AG04450 (cell line): ENCODE results near the gene SH3RF3. TPM values are rescaled to one million over a fixed set of nuclear protein-coding genes. Genes with fewer than 3 reads are reported as not detected.

Experiments
- CTCF ChIA-PET: fragments of 300-600, 350-600 bp; formaldehyde crosslinking; extraction: SDS; loops from one replicate; lab custom pipeline; 2022; ENCODE audit warnings: antibody characterized with exemption, inconsistent platforms; lab: Charles Lee
- POLR2A ChIA-PET: fragments of 350-600 bp; formaldehyde crosslinking; extraction: SDS; loops from one replicate; lab custom pipeline; 2021; ENCODE audit warnings: antibody characterized with exemption, inconsistent platforms; lab: Yijun Ruan, JAX
- DNase-seq: peaks from one replicate; pipeline ENCODE4 v3.0.0-alpha.2; 2011; ENCODE audit warnings: low read depth, low spot score
- H3K27ac ChIP-seq: one replicate; pipeline ENCODE4 v1.5.1; 2012; ENCODE audit warnings: low read depth, low read length, control low read depth
- H3K27me3 ChIP-seq: one replicate; pipeline ENCODE4 v1.6.0; 2012; ENCODE audit warnings: low read length; ENCODE audit not compliant: control insufficient read depth, insufficient read depth
- H3K4me3 ChIP-seq: 2 replicates; pipeline ENCODE4 v1.5.1; 2011; ENCODE audit warnings: mild to moderate bottlenecking, low read depth, low read length, control low read depth
- H3K9me3 ChIP-seq: 2 replicates; pipeline ENCODE4 v1.5.1; 2012; ENCODE audit warnings: low read length; ENCODE audit not compliant: control insufficient read depth, insufficient read depth
- CTCF ChIP-seq: IDR thresholded peaks from 2 replicates; pipeline ENCODE4 v1.5.1; 2011; ENCODE audit warnings: low read depth, low read length, control low read depth, inconsistent platforms
- polyA plus RNA-seq: library from polyadenylated mRNA; depleted of rRNA; stranded (reverse); fragments of >200 nt; gene quantifications from 2 replicates; pipeline ENCODE4 v1.2.3, GENCODE V29; 2011

The SH3RF3 gene
- polyA plus RNA-seq, 1 experiment = 5.7 TPM

DNA sequence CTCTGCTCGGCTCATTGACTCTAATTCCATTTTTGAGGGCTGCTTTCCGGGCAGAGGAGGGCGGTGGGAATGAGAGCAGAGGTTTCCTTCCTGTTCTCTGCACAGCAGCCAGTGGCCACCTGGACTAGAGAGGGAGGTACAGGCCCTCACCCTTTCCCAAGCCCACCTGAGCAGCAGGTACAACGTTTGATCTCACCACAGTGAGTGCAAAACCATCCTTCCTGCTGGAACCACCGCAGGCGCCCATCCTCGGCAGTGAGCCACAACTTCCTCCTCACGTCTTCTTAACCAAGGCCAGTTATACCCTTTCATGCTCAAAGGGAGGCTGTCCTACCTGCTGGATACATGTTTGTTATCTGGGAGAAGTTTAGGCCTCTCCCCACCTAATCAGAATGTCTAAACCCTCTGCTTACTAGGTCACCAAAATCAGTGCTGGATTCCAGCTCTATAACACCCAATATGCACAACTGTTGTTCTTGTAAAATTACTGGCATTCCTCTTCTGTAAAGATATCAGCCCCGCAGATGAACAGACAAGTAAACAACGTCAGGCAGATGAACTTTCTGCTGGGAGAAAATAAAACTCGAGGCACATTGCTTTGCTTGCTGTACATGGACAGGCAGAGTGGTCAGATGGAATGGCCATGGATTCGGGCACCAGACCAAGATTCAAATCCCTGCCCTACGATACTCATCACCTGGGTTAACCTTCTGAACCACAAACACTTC, 191.4 kb downstream of the SH3RF3 start:
- CTCF ChIA-PET = no interaction called here

DNA sequence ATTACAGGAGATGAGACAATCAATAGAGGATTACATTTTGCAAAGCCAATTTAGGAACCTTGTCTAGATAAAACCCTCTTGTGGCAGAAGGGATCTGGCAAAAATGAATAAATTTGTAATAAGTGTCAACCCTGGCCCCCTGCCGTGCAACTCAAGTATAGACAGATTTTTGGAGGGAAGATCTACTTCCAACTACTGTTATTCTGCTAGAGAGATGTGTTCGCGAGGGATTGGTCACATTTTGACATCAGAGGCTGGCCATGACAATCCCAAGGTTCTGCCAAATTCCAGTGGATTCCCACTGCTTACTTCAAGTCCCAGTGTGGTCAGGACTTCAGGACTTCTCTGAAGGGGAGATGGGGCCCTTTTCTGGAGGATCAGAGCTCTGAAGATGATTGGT, 192.6 kb downstream of the SH3RF3 start:
- Histone ChIP-seq H3K27ac (peak overlapping the region; percentile 92), H3K4me3 (no peak overlapping the region), H3K9me3 (no peaks in the 10 kb centered on the region), H3K27me3 (no peaks in the 10 kb centered on the region)
- CTCF ChIA-PET = interaction anchor here (1.1 to 1.5 kb wide), 2 partner anchors 104 to 189 kb away, joined by 3 to 4 read pairs; no protein-coding TSS in a partner anchor
- DNase-seq = no peak
- peak; percentile 35; the same call in 1 of the 2 replicates for TF ChIP-seq CTCF
- POLR2A ChIA-PET = interaction anchor here (1.3 kb wide), 1 partner anchor 11 kb away, joined by 5 read pairs; no protein-coding TSS in a partner anchor

More for the DNA sequence above, 191.4 kb downstream of the SH3RF3 start:
- Histone ChIP-seq H3K27ac (peak overlapping the region; percentile 39), H3K9me3 (no peaks in the 10 kb centered on the region), H3K27me3 (no peaks in the 10 kb centered on the region), H3K4me3 (no peak overlapping the region)
- DNase-seq = no peak
- TF ChIP-seq CTCF = no peak
- POLR2A ChIA-PET = interaction anchor here (0.6 kb wide), 1 partner anchor 127 kb away, joined by 11 read pairs; no protein-coding TSS in a partner anchor

- no peak for TF ChIP-seq CTCF
- no peaks in the 10 kb centered on the region for H3K27me3 ChIP-seq
- H3K9me3 ChIP-seq = no peaks in the 10 kb centered on the region
- ChIA-PET POLR2A (interaction anchor here (0.8 to 1.3 kb wide), 3 partner anchors 10 to 149 kb away, joined by 3 to 5 read pairs (median 4); no protein-coding TSS in a partner anchor), CTCF (interaction anchor here (1.1 to 1.5 kb wide), 2 partner anchors 104 to 189 kb away, joined by 3 to 4 read pairs; no protein-coding TSS in a partner anchor)
- H3K27ac ChIP-seq = peak overlapping the region; percentile 92
- peak; percentile 92 for DNase-seq
- peak overlapping the region; percentile 28; the same call in 1 of the 2 replicates for H3K4me3 ChIP-seq
These were observed 193.1 kb downstream of the SH3RF3 start for GRCh38 chr2:109322111-109322510.

DNA sequence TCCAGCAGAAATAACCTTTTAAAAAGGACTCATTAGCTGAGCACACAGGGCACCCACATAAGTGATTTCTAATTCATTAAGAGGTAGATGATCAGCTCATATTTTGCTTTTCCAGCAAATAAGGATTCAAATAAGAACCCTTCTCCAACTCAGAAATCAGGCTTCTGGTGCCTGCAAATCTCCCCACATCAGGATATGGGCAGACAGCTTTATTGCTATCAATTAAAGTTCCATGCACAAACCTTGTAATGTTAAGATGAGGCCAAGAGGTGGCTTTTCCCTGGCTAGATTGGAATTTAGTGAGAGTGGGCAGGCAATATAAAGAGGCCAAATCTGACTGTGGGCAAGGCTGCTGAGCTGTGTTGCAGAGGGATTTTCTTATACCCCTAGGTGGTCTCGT, 193.6 kb downstream of the SH3RF3 start:
- Histone ChIP-seq H3K27me3 (no peaks in the 10 kb centered on the region), H3K27ac (no peak overlapping the region), H3K9me3 (no peaks in the 10 kb centered on the region), H3K4me3 (no peak overlapping the region)
- no peak for DNase-seq
- POLR2A ChIA-PET = interaction anchor here (0.8 to 1.3 kb wide), 3 partner anchors 10 to 149 kb away, joined by 3 to 5 read pairs (median 4); no protein-coding TSS in a partner anchor
- CTCF ChIA-PET = interaction anchor here (1.1 kb wide), 1 partner anchor 188 kb away, joined by 4 read pairs; no protein-coding TSS in a partner anchor
- TF ChIP-seq CTCF = no peak

DNA sequence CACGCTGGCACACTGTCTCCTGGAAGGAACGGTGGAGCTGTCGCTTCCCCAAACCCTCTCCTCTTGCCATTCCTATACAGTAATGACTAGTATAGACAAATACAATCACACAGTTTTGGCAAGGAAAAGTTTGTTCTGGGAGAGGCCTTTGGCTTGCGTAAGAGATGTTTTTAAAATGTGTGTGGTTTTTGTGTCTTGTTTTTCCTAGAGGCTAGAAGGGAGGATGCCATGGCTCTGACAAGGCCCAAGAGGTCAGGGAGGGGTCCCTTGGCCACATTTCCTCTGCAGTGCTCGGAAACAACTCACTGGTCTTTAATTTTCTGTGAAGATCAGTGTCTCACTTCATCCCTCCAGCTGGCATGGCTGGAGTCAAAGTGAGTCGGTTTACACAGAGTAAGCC, 195.9 kb downstream of the SH3RF3 start:
- H3K27me3 ChIP-seq = no peaks in the 10 kb centered on the region
- CTCF ChIA-PET = no interaction called here
- H3K4me3 ChIP-seq = no peak overlapping the region
- peak; percentile 92 for DNase-seq
- POLR2A ChIA-PET = interaction anchor here (0.7 kb wide), 1 partner anchor 213 kb away, joined by 13 read pairs; no protein-coding TSS in a partner anchor
- no peak for TF ChIP-seq CTCF
- H3K27ac ChIP-seq = peak overlapping the region; percentile 72
- peaks cover 2% of the 10 kb centered on the region; the same call in 1 of the 2 replicates for H3K9me3 ChIP-seq
